ENCODE measurements around the gene PRRX2.
"Not testable (repeated sequence)": the region's sequence is repeated elsewhere in the genome, so short reads cannot be mapped to it uniquely, and the experiment has no call there.

Gene PRRX2

GRCh38 chr9:129751841-129752801, 86.7 kb downstream of the PRRX2 start:
- in situ Hi-C loops (cut with MboI; ENCODE audit: low sequenced_read_pairs), result no loop called here

- in situ Hi-C loops (cut with MboI; ENCODE audit: low sequenced_read_pairs), result no loop called here
Measured at GRCh38 chr9:129752900-129753729, 87.7 kb downstream of the PRRX2 start, which contains the start of gene PTGES. TSS of gene PTGES (minus strand) at chr9:129753042. CDS start at chr9:129753012, 30 bp downstream.

GRCh38 chr9:129755151-129755550, 89.7 kb downstream of the PRRX2 start:
- in situ Hi-C loops (cut with MboI; ENCODE audit: low sequenced_read_pairs), result no loop called here

GRCh38 chr9:129756191-129756590, 90.7 kb downstream of the PRRX2 start:
- in situ Hi-C loops (cut with MboI; ENCODE audit: low sequenced_read_pairs), result no loop called here

- in situ Hi-C loops (cut with MboI; ENCODE audit: low sequenced_read_pairs), result no loop called here
Measured at GRCh38 chr9:129757045-129757444, 91.6 kb downstream of the PRRX2 start.

- in situ Hi-C loops (cut with MboI; ENCODE audit: low sequenced_read_pairs), result no loop called here
Measured at GRCh38 chr9:129759319-129759718, 93.9 kb downstream of the PRRX2 start.

GRCh38 chr9:129759804-129760502, 94.5 kb downstream of the PRRX2 start:
- in situ Hi-C loops (cut with MboI; ENCODE audit: low sequenced_read_pairs), result no loop called here

GRCh38 chr9:129760784-129761183, 95.3 kb downstream of the PRRX2 start:
- in situ Hi-C loops (cut with MboI; ENCODE audit: low sequenced_read_pairs), result not testable (repeated sequence)

GRCh38 chr9:129761293-129761900, 96.0 kb downstream of the PRRX2 start:
- in situ Hi-C loops (cut with MboI; ENCODE audit: low sequenced_read_pairs), result no loop called here

GRCh38 chr9:129761901-129762369, 96.5 kb downstream of the PRRX2 start:
- in situ Hi-C loops (cut with MboI; ENCODE audit: low sequenced_read_pairs), result no loop called here

GRCh38 chr9:129762370-129762984, 97.0 kb downstream of the PRRX2 start:
- in situ Hi-C loops (cut with MboI; ENCODE audit: low sequenced_read_pairs), result not testable (repeated sequence)

- in situ Hi-C loops (cut with MboI; ENCODE audit: low sequenced_read_pairs), result no loop called here
Measured at GRCh38 chr9:129762985-129763926, 97.8 kb downstream of the PRRX2 start.

GRCh38 chr9:129765764-129766317, 100.4 kb downstream of the PRRX2 start:
- in situ Hi-C loops (cut with MboI; ENCODE audit: low sequenced_read_pairs), result no loop called here

GRCh38 chr9:129768486-129768885, 103.0 kb downstream of the PRRX2 start:
- in situ Hi-C loops (cut with MboI; ENCODE audit: low sequenced_read_pairs), result no loop called here

- in situ Hi-C loops (cut with MboI; ENCODE audit: low sequenced_read_pairs), result no loop called here
Measured at GRCh38 chr9:129769669-129770068, 104.2 kb downstream of the PRRX2 start.

GRCh38 chr9:129770741-129771140, 105.3 kb downstream of the PRRX2 start:
- in situ Hi-C loops (cut with MboI; ENCODE audit: low sequenced_read_pairs), result no loop called here

All from hTERT RPE-1 (cell line).